Measurements from ENCODE around the gene LRBA. TPM values are rescaled to one million over a fixed set of nuclear protein-coding genes. Genes with fewer than 3 reads are reported as not detected.
"Not testable (repeated sequence)": the region's sequence is repeated elsewhere in the genome, so short reads cannot be mapped to it uniquely, and the experiment has no call there.

Gene LRBA
- polyA plus RNA-seq, 4 donors = 56.5 to 78.7 (median 64.2) TPM

DNA sequence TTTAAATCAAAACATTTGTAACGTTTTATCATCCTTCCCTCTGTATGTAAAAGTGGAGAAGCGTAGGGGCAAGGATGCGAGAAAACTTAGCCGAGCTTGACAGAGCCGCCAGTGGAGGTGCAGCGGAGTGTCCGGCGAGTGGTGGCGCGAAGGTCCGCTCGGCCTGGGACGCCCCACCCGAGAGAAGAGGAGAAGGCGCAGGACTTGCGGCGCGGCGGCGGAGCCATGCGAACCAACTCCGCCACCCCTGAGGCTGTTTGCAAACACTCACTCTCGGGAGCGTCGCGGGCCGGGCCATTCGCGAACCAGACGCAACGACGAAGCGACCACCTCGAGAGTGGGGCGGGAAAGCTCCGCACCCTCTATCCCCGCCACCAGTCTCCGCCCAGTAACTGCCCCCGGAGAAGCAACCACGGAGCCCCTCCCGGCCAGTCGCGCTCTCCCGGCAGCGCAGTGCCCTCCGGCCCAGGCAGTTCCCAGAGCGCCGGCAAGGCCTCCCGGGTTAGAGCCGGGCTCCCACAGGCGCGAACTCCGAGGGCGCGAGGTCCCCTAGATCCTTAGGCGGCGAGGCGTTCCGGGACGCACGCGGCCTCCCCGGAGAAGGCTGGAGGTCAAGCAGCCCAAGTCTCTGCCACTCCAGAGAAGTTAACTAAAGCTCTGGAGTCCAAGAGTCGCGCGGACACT is 435.4 kb downstream of the LRBA start:
- DNase-seq (ENCODE audit: low read depth in 4 of 4, low spot score in 2 of 4) = peak in 3 of 4 donors; percentile 18 to 42 (median 24)

DNA sequence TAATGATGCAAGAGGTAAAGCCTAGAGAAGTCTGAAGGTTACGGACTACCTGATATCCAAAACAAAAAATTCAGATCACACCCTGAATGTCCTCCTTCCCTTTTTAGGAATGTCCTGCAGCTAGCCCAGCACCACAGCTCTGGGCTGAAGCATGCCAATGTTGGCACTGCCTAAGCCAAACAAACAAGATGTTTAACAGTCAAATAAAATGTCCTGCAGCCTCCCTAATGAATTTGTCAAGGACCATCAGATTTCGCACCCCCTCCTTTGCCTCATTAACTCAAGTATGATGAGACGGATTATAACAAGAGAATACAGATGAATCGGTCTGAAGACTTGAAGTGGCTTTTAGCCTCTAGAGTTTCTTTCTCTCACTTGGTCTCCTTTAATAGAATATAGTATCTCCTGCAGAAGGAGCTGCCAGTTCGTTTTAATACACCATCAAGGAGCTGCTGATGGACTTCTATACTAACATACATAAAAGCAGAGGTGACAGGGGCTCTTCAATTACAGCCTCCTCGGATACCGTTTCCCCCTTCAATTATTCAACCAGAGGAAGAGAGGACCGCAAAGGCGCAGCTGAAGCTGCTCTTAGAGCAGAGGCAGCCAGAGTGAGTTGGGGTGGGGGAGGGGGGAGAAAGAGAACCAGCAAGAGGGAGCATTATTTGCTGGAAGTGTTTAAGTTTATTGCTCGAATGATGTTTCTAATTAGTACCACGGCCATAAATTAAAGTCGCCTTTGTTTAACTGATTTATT is 436.2 kb downstream of the LRBA start:
- peak in 3 of 4 donors; percentile 20 to 40 (median 32) for DNase-seq (ENCODE audit: low read depth in 4 of 4, low spot score in 2 of 4)

DNA sequence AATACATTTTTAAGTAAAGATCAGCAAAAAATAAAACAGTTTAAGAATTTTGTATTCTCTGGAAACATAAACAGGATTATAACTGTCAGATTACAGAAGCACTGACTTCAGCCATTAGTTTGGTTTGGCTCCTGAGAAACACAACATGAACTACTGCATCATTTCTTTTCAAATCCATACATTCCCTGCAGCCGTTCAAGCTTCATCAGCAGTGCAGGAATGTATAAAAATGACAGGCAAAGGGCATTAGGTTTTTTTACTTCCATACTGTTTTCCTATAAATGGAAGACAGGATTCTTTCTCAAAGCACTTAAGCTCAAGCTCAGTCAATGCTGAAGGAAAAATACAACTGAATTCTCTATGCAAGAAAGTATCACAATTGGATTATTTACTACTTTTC is 437.3 kb downstream of the LRBA start:
- DNase-seq (ENCODE audit: low read depth in 4 of 4, low spot score in 2 of 4) = no peak

DNA sequence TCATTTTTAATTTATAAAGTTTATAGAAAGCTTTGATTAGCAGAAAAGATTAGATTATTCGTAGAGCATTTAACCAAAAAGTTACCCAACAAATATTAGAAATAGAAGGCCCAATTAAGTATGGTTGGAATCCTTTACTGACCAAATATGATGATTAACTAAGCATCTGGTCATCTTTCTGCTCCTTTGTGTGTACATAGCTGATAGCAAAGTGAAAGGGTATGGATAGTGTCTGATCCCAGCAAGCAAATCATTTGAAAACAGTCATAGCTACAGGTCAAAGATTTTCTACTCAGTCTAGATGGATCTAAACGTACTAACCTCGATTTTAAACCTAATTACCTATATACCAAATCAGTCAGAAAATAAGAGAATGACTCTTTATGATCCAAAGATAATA is 440.4 kb downstream of the LRBA start:
- no peak for DNase-seq (ENCODE audit: low read depth in 4 of 4, low spot score in 2 of 4)

DNA sequence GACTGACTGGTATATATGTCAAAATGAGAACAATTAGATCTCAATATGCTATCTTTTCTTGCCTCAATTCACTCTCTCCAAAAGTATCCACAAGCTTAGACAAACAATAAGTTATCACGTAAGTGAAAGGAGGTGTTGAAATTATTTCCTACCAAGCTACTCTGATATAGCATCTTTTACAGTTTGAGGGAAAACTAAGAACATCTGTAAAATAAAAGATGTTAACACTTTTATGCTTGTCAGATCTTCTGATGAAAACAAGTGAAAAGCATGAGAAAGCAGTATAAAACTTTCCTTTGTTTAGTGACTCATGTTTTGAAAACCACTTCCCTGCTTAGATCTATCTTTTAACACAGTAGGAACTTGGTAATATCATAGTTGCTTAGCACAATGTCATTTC is 441.6 kb downstream of the LRBA start:
- DNase-seq (ENCODE audit: low read depth in 4 of 4, low spot score in 2 of 4) = no peak

DNA sequence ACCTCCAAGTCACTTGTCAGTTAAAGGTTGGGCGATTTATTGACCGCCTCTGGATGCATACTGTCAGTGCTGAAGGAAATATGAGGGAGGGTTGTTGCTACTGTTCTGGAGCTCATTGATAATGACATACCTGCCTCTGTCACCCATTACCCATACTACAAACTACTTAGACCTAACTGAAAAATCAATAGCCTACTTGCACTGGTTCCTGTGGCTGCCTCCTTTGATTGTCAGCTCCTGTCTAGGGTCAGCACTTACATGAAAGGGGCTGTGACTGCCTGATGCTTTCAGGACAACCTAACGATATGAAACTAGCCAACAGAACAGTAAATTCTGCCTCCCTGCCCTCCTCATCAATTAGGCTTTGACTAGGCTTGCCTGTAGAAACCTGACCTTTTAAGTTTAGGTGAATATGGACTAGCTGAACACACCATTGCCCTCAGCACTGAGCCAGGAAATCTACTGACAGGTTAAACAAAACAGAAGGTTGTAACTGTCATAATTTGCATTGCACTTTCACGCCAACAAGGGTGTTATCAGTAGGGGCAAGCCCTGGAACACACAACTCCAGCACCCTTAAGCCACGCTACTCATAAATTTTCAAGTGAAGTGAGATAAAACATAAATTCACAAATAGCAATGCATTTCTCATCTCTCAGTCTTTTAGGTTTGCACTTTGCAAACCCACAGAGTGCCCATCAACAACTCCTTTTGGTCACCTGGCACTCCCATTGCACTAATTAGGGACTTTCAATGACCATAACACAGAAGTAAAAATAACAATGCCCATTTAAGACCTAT is 442.2 kb downstream of the LRBA start:
- no peak for DNase-seq (ENCODE audit: low read depth in 4 of 4, low spot score in 2 of 4)

DNA sequence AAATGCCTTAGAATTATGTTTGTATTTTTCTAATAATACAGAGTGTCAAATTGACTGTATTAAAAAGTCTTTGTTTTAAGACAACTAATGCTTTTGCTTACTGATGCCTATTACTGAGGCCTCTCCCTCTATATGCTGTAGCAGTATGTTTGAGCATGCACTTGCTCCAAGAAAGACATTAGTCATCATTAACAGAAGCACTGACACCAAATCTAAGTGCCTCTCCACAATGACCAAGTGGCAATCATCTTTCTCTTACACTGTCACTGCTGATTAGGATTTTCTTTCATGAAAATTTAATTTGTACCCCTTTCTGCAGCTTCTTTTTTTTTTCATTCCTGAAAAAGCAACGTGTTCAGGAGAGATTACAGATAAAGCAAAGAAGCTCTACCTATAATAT is 444.2 kb downstream of the LRBA start:
- no peak for DNase-seq (ENCODE audit: low read depth in 4 of 4, low spot score in 2 of 4)

DNA sequence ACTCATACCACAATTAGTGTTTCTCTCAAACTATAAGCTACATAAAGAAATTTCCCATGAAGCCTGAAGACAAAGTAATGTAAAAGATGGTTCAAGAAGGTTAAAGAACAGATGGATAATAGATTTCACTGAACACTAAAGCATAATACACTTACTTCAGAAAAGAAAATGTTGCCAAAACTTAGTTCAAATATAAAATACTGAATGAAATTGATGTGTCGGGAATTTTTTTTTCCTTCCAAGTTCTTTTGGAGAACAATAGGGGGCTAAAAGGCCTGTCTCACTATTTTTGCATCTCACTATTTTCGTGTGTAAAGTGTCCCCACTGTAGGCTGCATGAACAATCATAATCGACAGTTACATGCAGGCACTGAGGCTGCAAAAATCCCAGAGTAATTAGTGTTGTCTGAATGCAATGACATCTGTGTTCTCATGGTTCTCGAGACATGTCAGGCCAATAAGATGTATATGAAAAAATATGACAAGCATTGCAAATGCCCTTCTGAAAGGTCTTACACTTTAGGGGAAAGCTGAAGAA is 445.0 kb downstream of the LRBA start:
- DNase-seq (ENCODE audit: low read depth in 4 of 4, low spot score in 2 of 4) = no peak

DNA sequence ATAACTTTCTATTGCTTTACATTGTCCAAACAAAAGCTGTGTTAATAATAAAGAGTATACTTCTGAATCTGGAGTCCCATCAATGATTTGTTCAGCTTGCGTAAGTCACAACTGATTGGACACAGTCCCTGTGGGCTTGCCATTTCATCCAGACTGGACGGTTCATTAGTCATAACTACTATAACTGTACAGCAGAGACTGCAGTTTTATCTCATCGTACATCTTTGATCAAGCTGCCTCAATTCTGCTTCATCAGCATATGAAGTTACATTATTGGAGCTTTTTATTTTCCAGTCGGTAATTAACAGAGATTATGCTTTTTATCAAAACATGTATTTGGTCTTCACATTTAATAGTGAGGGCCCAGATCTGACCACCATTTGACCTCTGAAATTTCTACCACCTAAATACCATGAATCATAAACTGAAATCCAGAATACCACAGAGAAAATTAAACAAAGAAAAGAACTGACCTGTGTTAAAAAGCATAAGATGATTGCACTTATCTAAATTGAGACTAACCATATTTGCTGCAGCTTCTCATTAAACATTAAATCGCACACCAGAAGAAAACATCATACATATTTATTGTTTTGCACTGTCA is 445.6 kb downstream of the LRBA start:
- no peak for DNase-seq (ENCODE audit: low read depth in 4 of 4, low spot score in 2 of 4)

DNA sequence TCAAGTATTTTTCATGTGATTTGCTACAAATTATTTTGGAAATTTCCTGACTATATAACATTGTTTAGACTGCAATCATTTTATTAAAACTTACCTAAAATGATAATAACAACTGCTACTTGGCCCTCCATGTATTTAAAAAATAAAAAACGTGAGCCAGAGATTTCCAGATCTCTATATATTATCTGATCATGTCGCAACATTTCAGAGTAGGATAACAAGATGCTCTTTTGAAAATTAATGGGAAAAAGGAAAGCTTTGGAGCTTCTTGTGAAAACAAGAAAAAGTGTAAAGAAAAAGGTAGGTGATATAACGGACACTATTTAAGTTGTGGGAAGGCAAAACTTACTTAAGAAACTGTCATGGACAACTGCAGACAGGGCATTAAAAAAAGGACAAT is 448.0 kb downstream of the LRBA start:
- DNase-seq (ENCODE audit: low read depth in 4 of 4, low spot score in 2 of 4) = no peak

DNA sequence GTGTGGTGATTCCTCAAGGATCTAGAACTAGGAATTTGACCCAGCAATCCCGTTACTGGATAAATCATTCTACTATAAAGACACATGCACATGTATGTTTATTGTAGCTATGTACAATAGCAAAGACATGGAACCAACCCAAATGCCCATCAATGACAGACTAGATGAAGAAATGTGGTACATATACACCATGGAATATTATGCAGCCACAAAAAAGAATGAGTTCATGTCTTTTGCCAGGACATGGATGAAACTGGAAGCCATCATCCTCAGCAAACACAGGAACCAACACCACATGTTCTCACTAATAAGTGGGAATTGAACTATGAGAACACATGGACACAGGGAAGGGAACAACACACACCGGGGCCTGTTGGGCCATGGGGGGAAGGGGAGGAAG is 450.1 kb downstream of the LRBA start:
- not testable (repeated sequence) for DNase-seq (ENCODE audit: low read depth in 4 of 4, low spot score in 2 of 4)

DNA sequence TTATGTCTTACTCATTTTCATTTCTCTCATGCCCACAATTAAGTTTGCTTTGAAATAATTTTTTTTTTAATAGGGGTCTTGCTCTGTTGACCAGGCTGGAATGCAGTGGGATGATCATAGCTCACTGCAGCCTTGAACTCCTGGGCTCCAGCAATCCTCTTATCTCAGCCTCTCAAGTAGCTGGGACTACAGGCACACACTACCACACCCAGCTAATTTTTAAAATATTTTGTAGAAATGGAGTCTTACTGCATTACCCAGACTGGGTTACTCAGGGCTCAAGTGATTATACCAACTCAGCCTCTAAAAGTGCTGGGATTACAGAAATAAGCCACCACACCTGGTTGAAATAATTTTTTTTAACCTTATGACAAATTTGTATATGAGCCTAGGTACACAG is 452.3 kb downstream of the LRBA start:
- no peak for DNase-seq (ENCODE audit: low read depth in 4 of 4, low spot score in 2 of 4)

DNA sequence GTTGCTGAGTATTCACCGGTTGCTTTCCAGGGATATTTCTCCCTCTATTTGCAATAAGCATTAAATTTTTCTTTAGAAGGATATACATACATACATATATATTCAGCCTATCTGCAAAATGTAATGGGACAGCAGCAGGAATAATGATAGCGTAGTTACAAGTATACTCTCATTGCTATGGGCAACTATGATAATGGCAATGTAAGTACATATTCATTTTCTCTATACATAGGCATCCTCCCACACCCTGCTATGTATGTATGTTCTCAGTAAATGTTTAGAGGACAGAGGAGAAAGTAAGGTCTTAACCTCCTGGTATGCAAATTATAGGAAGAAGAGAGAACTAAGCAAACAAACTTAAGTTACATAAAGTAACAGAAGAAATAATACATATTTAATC is 452.8 kb downstream of the LRBA start:
- no peak for DNase-seq (ENCODE audit: low read depth in 4 of 4, low spot score in 2 of 4)

DNA sequence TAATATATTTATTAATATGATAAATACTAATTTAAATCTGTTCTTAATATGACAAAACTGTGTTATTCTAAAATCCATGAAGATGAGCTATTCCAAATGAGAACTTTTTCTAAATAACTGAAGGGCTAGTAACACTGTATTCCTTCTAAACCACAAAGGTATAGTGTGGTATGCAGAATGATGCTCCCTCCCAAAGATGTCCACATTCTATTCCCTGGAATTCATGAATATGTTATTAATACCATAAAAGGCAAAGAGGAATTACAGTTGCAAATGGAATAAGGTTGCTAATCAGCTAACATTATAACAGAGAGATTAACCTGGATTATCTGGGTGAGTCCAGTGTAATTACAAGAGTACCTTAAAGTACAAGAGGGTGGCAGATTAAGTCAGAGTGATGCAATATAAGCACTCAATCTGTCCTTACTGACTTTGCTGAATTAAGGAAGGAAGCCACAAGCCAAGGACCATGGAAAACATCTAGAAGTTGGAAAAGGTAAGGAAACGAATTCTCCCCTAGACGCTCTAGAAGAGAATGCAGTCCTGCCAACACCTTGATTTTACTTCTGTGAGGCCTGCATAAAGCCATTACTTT is 453.8 kb downstream of the LRBA start:
- DNase-seq (ENCODE audit: low read depth in 4 of 4, low spot score in 2 of 4) = no peak

DNA sequence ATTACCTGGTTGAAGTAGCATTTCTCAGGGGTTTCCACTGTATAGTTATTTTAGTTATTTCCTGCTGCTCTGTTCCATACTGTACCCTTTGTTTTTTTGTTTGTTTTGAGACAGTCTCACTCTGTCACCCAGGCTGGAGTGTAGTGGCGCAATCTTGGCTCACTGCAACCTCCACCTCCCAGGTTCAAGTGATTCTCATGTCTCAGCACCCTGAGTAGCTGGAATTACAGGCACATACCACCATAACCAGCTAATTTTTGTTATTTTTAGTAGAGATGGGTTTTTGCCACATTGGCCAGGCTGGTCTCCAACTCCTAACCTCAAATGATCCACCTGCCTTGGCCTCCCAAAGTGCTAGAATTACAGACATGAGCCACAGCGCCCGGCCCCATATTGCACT is 457.3 kb downstream of the LRBA start:
- not testable (repeated sequence) for DNase-seq (ENCODE audit: low read depth in 4 of 4, low spot score in 2 of 4)

DNA sequence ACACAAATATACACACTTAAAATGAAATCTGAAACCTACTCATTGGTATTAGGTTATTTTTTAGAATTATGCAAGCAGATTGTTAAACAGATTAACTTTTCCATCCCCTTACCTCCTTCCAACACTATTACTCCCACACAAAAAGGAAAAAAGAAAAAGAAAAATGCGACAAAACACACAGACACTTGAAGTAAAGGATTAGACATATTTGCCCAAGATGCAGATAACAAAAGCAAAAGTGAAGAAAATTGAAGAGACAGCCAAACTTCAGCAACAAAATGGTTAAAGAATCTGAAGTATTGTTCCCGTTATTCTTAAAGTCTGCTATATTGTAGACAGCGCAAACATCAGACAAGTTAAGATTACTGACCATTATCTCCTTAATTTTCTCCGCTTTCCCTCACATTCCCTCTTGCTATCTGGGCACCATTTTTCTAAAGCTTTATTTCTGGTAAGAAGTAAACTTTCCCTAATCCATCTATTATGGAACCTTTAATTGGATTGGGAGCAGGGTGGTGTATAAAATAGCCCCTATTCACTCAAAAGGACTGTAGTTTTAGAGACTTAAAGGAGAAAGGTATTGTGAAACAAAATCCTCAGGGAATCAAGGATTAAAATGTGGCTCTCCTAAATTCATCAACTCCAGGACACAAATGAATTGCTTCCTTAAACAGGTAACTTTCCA is 467.8 kb downstream of the LRBA start:
- DNase-seq (ENCODE audit: low read depth in 4 of 4, low spot score in 2 of 4) = no peak

DNA sequence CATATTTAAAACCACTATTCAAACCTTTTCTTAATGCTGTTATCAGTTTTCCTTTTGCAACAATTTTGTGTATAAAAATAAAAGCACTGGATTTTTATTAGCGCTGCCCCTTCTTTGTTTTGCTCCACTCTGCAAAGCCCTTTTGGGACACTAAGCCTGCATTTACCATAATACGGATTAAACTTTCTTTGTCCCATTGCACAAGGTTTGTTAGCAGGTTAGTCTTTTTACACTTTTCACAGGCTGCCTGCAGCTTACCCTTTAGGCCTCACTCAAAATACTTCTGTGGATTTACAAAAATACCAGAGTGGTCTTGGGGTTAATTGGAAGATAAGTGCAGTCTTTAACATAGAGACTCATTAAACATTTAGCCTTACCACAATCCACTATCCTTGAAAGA is 468.8 kb downstream of the LRBA start:
- DNase-seq (ENCODE audit: low read depth in 4 of 4, low spot score in 2 of 4) = no peak

DNA sequence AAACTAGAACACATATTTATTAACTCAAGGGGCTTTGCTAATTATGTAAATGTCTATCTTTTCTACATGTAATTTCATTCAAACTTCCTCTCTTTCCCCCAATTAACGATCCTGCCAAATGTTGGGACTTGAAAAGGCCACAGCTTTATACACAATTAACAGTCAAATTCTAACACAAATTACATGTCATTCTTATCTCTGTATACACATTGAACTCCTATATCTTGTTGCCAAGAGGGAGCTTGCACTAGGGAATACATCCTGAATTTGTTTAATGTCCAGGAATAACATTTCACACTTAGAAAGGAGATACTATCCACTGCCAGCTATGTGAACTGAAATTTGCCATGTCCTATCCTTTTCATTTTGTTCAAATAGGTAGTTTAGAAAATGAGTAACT is 472.0 kb downstream of the LRBA start:
- DNase-seq (ENCODE audit: low read depth in 4 of 4, low spot score in 2 of 4) = no peak

DNA sequence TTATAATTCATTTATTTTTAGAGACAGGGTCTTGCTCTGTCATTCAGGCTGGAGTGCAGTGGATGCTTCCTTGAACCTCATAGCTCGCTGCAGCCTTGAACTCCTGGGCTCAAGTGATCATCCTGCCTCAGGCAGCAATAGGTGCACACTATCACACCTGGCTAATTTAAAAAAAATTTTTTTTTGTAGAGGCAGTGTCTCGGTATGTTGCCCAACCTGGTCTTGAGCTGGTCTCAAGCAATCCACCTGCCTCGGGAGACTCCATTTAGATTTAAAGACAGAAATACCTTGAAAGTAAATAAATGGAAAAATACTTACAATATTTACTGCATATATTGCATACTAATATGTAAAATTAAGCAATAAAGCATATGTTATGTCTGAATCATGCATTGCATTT is 473.4 kb downstream of the LRBA start:
- no peak for DNase-seq (ENCODE audit: low read depth in 4 of 4, low spot score in 2 of 4)

DNA sequence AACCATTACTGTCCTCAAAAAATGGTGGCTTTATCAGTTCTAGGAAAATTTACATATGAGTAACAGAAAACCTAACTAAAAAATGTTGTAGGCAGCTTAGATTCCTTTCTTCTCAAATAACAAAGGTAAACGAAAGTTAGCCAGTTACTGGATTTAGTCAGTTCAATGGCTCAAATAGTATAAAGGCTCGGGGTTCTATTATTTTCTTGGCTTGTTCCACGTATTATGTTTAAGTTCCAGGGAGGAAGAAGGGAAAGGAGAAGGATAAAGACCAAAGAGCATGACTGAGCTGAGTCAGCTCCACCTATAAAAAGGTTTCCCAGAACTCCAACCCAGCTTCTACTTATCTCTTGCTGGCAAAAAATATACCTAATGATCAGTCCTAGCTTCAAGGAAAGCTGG is 474.1 kb downstream of the LRBA start:
- no peak for DNase-seq (ENCODE audit: low read depth in 4 of 4, low spot score in 2 of 4)
